ENCODE results near the gene CATSPER1. TPM values are rescaled to one million over a fixed set of nuclear protein-coding genes. Genes with fewer than 3 reads are reported as not detected.

The CATSPER1 gene
- total and polyA plus RNA-seq, 2 of the 13 experiments (the other 11 are each of a cell fraction or from before 2014, with no cell fraction given) = 0.17 TPM; not detected in 1

GRCh38 chr11:66001942-66002647 is 24.2 kb downstream of the CATSPER1 start, which contains the start of the genes BANF1 and EIF1AD (continued):
- TF ChIP-seq SIX1 (CRISPR knock-in tag; IDR thresholded peaks at IDR 0.05; ENCODE audit: borderline replicate concordance) = peak; percentile 64
- peak; percentile 76; the same call in 1 of the 2 replicates for TF ChIP-seq ZNF724P (CRISPR knock-in tag; IDR thresholded peaks at IDR 0.05; ENCODE audit: borderline replicate concordance)
- TF ChIP-seq SPEN (CRISPR knock-in tag; IDR thresholded peaks at IDR 0.05; ENCODE audit: low read depth) = peak; percentile 93
- no peak; the same call in 1 of the 2 replicates for TF ChIP-seq LRRFIP1 (CRISPR knock-in tag; conservative IDR thresholded peaks at IDR 0.05)
- TF ChIP-seq, protein P1, sequence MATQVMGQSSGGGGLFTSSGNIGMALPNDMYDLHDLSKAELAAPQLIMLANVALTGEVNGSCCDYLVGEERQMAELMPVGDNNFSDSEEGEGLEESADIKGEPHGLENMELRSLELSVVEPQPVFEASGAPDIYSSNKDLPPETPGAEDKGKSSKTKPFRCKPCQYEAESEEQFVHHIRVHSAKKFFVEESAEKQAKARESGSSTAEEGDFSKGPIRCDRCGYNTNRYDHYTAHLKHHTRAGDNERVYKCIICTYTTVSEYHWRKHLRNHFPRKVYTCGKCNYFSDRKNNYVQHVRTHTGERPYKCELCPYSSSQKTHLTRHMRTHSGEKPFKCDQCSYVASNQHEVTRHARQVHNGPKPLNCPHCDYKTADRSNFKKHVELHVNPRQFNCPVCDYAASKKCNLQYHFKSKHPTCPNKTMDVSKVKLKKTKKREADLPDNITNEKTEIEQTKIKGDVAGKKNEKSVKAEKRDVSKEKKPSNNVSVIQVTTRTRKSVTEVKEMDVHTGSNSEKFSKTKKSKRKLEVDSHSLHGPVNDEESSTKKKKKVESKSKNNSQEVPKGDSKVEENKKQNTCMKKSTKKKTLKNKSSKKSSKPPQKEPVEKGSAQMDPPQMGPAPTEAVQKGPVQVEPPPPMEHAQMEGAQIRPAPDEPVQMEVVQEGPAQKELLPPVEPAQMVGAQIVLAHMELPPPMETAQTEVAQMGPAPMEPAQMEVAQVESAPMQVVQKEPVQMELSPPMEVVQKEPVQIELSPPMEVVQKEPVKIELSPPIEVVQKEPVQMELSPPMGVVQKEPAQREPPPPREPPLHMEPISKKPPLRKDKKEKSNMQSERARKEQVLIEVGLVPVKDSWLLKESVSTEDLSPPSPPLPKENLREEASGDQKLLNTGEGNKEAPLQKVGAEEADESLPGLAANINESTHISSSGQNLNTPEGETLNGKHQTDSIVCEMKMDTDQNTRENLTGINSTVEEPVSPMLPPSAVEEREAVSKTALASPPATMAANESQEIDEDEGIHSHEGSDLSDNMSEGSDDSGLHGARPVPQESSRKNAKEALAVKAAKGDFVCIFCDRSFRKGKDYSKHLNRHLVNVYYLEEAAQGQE (IDR thresholded peaks at IDR 0.05; ENCODE audit: borderline replicate concordance in 1 of 2, low read depth in 1 of 2, low read length in 2 of 2) = peak in 1 of 2 experiments; percentile 31; a peak in 1 of 4 replicates
- peak; percentile 77 for TF ChIP-seq FOXO1 (CRISPR knock-in tag; IDR thresholded peaks at IDR 0.05)
- no peak for TF ChIP-seq ZNF235 (CRISPR knock-in tag; IDR thresholded peaks at IDR 0.05; ENCODE audit: borderline replicate concordance)
- TF ChIP-seq ZMYM4 (CRISPR knock-in tag; IDR thresholded peaks at IDR 0.05) = peak; percentile 73; the same call in 1 of the 2 replicates
- TF ChIP-seq, protein P2, sequence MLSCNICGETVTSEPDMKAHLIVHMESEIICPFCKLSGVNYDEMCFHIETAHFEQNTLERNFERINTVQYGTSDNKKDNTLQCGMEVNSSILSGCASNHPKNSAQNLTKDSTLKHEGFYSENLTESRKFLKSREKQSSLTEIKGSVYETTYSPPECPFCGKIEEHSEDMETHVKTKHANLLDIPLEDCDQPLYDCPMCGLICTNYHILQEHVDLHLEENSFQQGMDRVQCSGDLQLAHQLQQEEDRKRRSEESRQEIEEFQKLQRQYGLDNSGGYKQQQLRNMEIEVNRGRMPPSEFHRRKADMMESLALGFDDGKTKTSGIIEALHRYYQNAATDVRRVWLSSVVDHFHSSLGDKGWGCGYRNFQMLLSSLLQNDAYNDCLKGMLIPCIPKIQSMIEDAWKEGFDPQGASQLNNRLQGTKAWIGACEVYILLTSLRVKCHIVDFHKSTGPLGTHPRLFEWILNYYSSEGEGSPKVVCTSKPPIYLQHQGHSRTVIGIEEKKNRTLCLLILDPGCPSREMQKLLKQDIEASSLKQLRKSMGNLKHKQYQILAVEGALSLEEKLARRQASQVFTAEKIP (CRISPR knock-in tag; IDR thresholded peaks at IDR 0.05; ENCODE audit: borderline replicate concordance) = no peak
- TF ChIP-seq HHEX (CRISPR knock-in tag; IDR thresholded peaks at IDR 0.05) = peak; percentile 46; the same call in 1 of the 2 replicates
- 0 out of 2 replicates have a peak, but pooled peaks have one; percentile 43 for TF ChIP-seq KDM6A (CRISPR knock-in tag; IDR thresholded peaks at IDR 0.05; ENCODE audit: low read depth)
- TF ChIP-seq ZNF839 (CRISPR knock-in tag; IDR thresholded peaks at IDR 0.05; ENCODE audit: borderline replicate concordance) = peak; percentile 98
- peak; percentile 90 for TF ChIP-seq SALL2 (CRISPR knock-in tag; IDR thresholded peaks at IDR 0.05)
- no peak for TF ChIP-seq TBP (CRISPR knock-in tag; IDR thresholded peaks at IDR 0.05)
- 0 out of 2 replicates have a peak, but pooled peaks have one; percentile 81 for TF ChIP-seq ZNF276 (CRISPR knock-in tag; IDR thresholded peaks at IDR 0.05; ENCODE audit: low read depth)
- TF ChIP-seq KLF15 (CRISPR knock-in tag; IDR thresholded peaks at IDR 0.05; ENCODE audit: borderline replicate concordance) = no peak
- peak; percentile 86 for TF ChIP-seq MEIS1 (CRISPR knock-in tag; IDR thresholded peaks at IDR 0.05; ENCODE audit: borderline replicate concordance)
- TF ChIP-seq HMGA1 (CRISPR knock-in tag; conservative IDR thresholded peaks at IDR 0.05) = no peak
